Subcutaneous abdominal adipose tissue (tissue), 5 donors: ENCODE data around the gene GAB2.

Experiments used
- H3K27ac ChIP-seq: one replicate; pipeline ENCODE4 v1.7.0; 2013; ENCODE audit warnings: low read depth, mild to moderate bottlenecking, inconsistent platforms, low read length, moderate library complexity
- H3K27me3 ChIP-seq, 5 donors: one replicate each; pipeline ENCODE4 v1.7.0; 2013; ENCODE audit warnings: low read length in 5 of 5, inconsistent platforms in 1 of 5; ENCODE audit not compliant: control insufficient read depth in 5 of 5, insufficient read depth in 4 of 5
- H3K36me3 ChIP-seq, 5 donors: one replicate each; pipeline ENCODE4 v1.7.0; 2013; ENCODE audit warnings: low read length in 5 of 5; ENCODE audit not compliant: control insufficient read depth in 5 of 5, insufficient read depth in 5 of 5
- H3K4me1 ChIP-seq, 5 donors: one replicate each; pipeline ENCODE4 v1.7.0; 2013; ENCODE audit warnings: low read length in 5 of 5, mild to moderate bottlenecking in 3 of 5, moderate library complexity in 1 of 5; ENCODE audit not compliant: control insufficient read depth in 5 of 5, insufficient read depth in 5 of 5
- H3K4me3 ChIP-seq, 5 donors: one replicate each; pipeline ENCODE4 v1.7.0; 2013; ENCODE audit warnings: low read length in 5 of 5, low read depth in 1 of 5
- H3K9ac ChIP-seq, 5 donors: one replicate each; pipeline ENCODE4 v1.7.0; 2013; ENCODE audit warnings: low read length in 5 of 5, mild to moderate bottlenecking in 4 of 5, moderate library complexity in 3 of 5
- H3K9me3 ChIP-seq, 5 donors: one replicate each; pipeline ENCODE4 v1.7.0; 2013; ENCODE audit warnings: low read length in 5 of 5; ENCODE audit not compliant: control insufficient read depth in 5 of 5
- donor health status: healthy.
- donor health status: healthy.
- donor health status: healthy.
- donor health status: healthy.
- donor health status: healthy.

Gene GAB2

DNA sequence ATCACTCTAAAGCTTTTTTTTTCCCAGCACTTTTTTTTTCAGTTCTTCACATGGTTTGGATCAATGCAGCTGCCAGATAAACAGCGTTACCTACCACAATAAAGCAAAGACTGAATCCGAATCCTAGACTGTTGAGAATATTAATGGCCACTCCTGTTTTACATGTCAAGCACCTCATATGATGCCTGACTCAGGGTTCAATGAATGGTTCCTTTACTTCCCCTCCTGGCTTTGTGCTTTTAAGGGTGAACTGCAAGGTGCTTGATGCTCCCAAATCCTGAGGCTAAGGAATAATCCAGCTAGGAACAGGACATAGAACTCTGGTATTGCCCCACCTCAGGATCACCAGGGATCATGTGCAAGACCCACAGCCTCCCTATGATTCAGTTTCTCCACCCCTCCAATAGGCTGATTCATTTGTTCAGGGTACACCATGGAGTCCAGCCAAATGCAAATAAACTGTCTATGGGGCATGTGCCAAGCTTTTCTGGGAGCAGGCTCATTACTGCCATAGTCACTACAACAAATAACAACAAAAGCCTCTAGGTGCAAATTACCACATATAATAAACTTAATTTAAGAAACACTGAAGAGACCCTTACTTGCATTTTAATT is 104.3 kb downstream of the GAB2 start:
- Histone ChIP-seq H3K27me3 (no peaks in the 10 kb centered on the region), H3K9me3 (no peaks in the 10 kb centered on the region), H3K36me3 (no peaks in the 10 kb centered on the region), H3K27ac (peak overlapping the region; percentile 18), H3K4me3 (no peak overlapping the region), H3K4me1 (peaks cover 0 to 46% (median 35%) of the 10 kb centered on the region in 5 donors), H3K9ac (no peak overlapping the region)

GRCh38 chr11:78312712-78313111 is 104.9 kb downstream of the GAB2 start:
- peak overlapping the region; percentile 12 for H3K27ac ChIP-seq

DNA sequence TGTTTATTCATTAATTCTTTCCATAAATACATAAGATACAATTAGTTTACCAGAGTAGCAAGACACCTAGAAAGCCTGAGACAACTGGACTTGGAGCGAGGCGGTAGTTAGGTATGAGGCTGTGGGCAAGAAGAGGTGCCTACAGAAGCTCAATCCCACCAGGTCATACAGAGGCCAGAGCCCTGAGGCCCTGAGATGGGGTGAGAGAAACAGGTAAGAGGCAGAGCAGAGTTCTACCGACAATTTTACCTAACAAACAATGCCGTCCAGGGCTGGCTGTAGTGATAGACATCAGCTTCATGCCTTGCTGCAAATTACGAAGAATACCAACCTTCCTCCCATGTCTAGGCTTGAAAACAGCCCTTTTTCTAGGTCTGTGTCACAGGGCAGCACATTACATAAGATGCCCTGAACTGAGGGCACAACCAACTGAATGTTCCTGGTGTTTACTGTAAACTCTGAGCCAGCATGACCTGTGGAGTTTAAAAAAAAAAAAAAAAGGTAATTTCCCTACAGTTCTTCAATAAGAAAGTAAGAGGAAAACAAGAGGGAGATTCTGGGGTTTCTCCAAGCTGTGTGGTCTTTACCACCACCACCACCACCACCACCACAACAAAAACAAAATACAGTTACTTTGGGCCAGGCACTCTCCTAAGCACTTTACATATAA is 105.8 kb downstream of the GAB2 start:
- peaks cover 0 to 46% (median 32%) of the 10 kb centered on the region in 5 donors for H3K4me1 ChIP-seq
- no peaks in the 10 kb centered on the region for H3K27me3 ChIP-seq
- no peaks in the 10 kb centered on the region for H3K36me3 ChIP-seq
- no peaks in the 10 kb centered on the region for H3K9me3 ChIP-seq
- H3K27ac ChIP-seq, result peak overlapping the region; percentile 64
- peak overlapping the region in 1 of 5 donors; percentile 73 for H3K9ac ChIP-seq
- no peak overlapping the region for H3K4me3 ChIP-seq

More at GRCh38 chr11:78312712-78313111, 104.9 kb downstream of the GAB2 start:
- peaks cover 0 to 46% (median 32%) of the 10 kb centered on the region in 5 donors for H3K4me1 ChIP-seq
- no peak overlapping the region for H3K9ac ChIP-seq
- no peak overlapping the region for H3K4me3 ChIP-seq
- no peaks in the 10 kb centered on the region for H3K36me3 ChIP-seq
- no peaks in the 10 kb centered on the region for H3K9me3 ChIP-seq
- H3K27me3 ChIP-seq, result no peaks in the 10 kb centered on the region

- H3K4me3 ChIP-seq, result no peak overlapping the region
- H3K9ac ChIP-seq, result peak overlapping the region in 4 of 5 donors; percentile 9 to 63 (median 14)
- H3K27ac ChIP-seq, result peak overlapping the region; percentile 64
Measured at GRCh38 chr11:78310500-78310909, 107.1 kb downstream of the GAB2 start.

DNA sequence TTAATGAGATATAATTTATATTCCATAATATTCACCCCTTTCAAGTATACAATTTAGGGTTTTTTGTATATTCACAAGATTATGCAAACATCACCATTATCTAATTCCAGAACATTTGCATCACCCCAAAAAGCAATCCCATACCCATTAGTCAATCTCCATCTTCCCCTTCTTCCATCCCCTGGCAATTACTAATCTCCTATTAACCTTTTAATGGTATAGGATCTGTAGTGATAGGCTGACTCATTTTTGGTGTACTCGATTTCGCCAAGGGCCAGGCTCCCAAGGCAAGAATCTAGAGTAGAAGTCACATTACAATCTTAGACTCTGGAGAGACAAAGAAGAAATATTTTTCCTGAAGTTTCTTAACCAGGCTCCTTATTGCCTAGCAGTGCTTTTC is 113.4 kb downstream of the GAB2 start:
- Histone ChIP-seq H3K36me3 (no peaks in the 10 kb centered on the region), H3K4me3 (no peak overlapping the region), H3K9me3 (no peaks in the 10 kb centered on the region), H3K9ac (no peak overlapping the region), H3K27ac (peak overlapping the region; percentile 91), H3K4me1 (peaks cover 0 to 26% (median 13%) of the 10 kb centered on the region in 5 donors), H3K27me3 (no peaks in the 10 kb centered on the region)

More at GRCh38 chr11:78310500-78310909, 107.1 kb downstream of the GAB2 start:
- Histone ChIP-seq H3K27me3 (no peaks in the 10 kb centered on the region), H3K36me3 (no peaks in the 10 kb centered on the region), H3K9me3 (no peaks in the 10 kb centered on the region), H3K4me1 (peaks cover 0 to 51% (median 36%) of the 10 kb centered on the region in 5 donors)

GRCh38 chr11:78300108-78300839 is 117.3 kb downstream of the GAB2 start:
- H3K4me3 ChIP-seq, result no peak overlapping the region
- H3K9ac ChIP-seq, result no peak overlapping the region
- no peaks in the 10 kb centered on the region for H3K36me3 ChIP-seq
- no peaks in the 10 kb centered on the region for H3K9me3 ChIP-seq
- no peak overlapping the region for H3K27ac ChIP-seq
- H3K4me1 ChIP-seq, result peaks cover 0 to 26% (median 15%) of the 10 kb centered on the region in 5 donors
- H3K27me3 ChIP-seq, result no peaks in the 10 kb centered on the region

- Histone ChIP-seq H3K9me3 (no peaks in the 10 kb centered on the region), H3K27ac (no peak overlapping the region), H3K4me3 (no peak overlapping the region), H3K9ac (no peak overlapping the region), H3K36me3 (no peaks in the 10 kb centered on the region), H3K27me3 (no peaks in the 10 kb centered on the region), H3K4me1 (peaks cover 0 to 15% (median 9%) of the 10 kb centered on the region in 5 donors)
Measured at GRCh38 chr11:78299000-78299710, 118.5 kb downstream of the GAB2 start.

DNA sequence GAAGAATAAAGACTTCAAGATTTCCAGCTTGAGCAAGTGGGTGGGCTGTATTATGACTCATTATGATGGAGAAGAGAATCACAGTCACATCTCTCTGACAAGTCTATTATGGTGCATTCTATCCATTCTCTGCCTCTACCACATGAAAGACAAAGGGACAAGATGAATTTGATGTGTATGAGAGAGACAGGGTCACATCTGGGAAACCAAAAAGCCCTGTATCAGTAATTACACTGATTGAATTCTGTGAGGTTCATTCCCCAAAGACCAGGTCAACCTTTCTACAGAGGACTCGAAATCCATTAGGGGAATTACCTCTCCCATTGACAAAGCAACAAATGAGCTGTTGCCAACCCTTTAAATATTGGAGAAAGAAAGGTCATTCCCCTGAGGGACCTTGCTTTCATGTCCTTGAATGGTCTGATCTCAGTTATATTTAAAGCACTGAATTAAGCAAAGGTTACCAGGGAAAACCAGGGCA is 119.3 kb downstream of the GAB2 start:
- Histone ChIP-seq H3K27ac (no peak overlapping the region), H3K27me3 (no peaks in the 10 kb centered on the region), H3K36me3 (no peaks in the 10 kb centered on the region), H3K4me3 (no peak overlapping the region), H3K4me1 (peaks cover 0 to 14% (median 6%) of the 10 kb centered on the region in 5 donors), H3K9ac (no peak overlapping the region), H3K9me3 (no peaks in the 10 kb centered on the region)

GRCh38 chr11:78295991-78296930 is 121.4 kb downstream of the GAB2 start:
- Histone ChIP-seq H3K9ac (no peak overlapping the region), H3K4me1 (peaks cover 0 to 14% (median 6%) of the 10 kb centered on the region in 5 donors), H3K4me3 (no peak overlapping the region), H3K9me3 (no peaks in the 10 kb centered on the region), H3K36me3 (no peaks in the 10 kb centered on the region), H3K27me3 (no peaks in the 10 kb centered on the region), H3K27ac (no peak overlapping the region)
